ENCODE data around the gene S1PR2. TPM values are rescaled to one million over a fixed set of nuclear protein-coding genes. Genes with fewer than 3 reads are reported as not detected.

Gene S1PR2
- total RNA-seq, 2 experiments from 2014 or later = 14.6 to 17.2 TPM

DNA sequence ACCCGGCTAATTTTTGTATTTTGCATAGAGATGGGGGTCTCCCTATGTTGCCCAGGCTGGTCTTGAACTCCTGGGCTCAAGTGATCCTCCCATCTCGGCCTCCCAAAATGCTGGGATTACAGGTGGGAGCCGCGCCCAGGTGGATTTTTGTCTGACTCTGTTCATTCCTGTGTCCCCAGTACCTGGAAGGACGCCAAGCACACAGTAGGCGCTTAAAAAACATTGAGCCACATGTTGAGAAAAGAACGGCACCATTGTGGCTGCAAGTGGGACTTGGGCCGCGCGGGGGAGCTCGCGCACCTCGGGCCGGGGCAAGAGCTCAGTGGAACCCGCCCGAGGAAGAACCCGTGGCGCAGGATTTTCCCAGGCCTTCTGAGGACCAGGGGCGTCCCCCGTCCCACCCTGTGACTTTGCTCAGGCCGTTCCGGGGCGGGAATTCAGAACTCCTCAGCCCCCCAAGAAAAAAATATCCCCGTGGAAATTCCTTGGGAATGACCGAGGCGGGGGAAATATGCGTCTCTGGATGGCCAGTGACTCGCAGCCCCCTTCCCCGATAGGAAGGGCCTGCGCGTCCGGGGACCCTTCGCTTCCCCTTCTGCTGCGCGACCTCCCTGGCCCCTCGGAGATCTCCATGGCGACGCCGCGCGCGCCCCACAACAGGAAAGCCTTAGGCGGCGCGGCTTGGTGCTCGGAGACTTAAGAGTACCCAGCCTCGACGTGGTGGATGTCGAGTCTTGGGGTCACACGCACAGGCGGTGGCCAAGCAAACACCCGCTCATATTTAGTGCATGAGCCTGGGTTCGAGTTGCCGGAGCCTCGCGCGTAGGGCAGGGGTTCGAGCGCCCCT is 38.4 kb upstream of the S1PR2 start:
- Mint-ChIP-seq H3K27me3 (no peaks in the 10 kb centered on the region), H3K27ac (peak overlapping the region; percentile 80), H3K9me3 (no peaks in the 10 kb centered on the region), H3K4me1 (ENCODE audit: low read depth) (peaks cover 38% of the 10 kb centered on the region), H3K4me3 (peak overlapping the region; percentile 86), H3K36me3 (ENCODE audit: low read depth) (peaks cover 4% of the 10 kb centered on the region)
- intact Hi-C loops (cut with DNase I, micrococcal nuclease) = loop anchor here (1.0 to 5.0 kb wide), 6 partner anchors 17 to 337 kb away; partner anchors contain the start of genes FDX2 (in 1 of the 2), ICAM4 (in 1 of the 2) and RAVER1 (in 1 of the 2)
- peaks cover 36% of the 10 kb centered on the region for H3K4me1 ChIP-seq (ENCODE audit: insufficient read depth, low read length)
- peak overlapping the region; percentile 80 for H3K4me3 ChIP-seq (ENCODE audit: low read length)
- no peaks in the 10 kb centered on the region for H3K9me3 ChIP-seq (ENCODE audit: control insufficient read depth in 1 of 2, insufficient read depth in 1 of 2, low read length in 2 of 2)
- POLR2A ChIA-PET = interaction anchor here (0.9 to 4.0 kb wide), 15 partner anchors 17 to 173 kb away, joined by 3 to 69 read pairs (median 4); partner anchors contain the start of genes ICAM4, ICAM5, MRPL4 and PPAN
- CTCF ChIA-PET = interaction anchor here (0.5 to 6.4 kb wide), 27 partner anchors 9 to 411 kb away, joined by 3 to 102 read pairs (median 4); partner anchors contain the start of genes ICAM5, MRPL4, RAVER1 and TYK2
- peak; percentile 69 for ATAC-seq (ENCODE audit: poor library complexity)
- no peaks in the 10 kb centered on the region for H3K27me3 ChIP-seq (ENCODE audit: control insufficient read depth in 1 of 2, insufficient read depth in 2 of 2, low read length in 2 of 2)
- peak; percentile 94 for TF ChIP-seq CTCF (IDR thresholded peaks at IDR 0.05)
- H3K27ac ChIP-seq (ENCODE audit: low read depth in 1 of 2, low read length in 2 of 2) = peak overlapping the region; percentile 77 to 95
- no peaks in the 10 kb centered on the region for H3K36me3 ChIP-seq (ENCODE audit: insufficient read depth, low read length)
- DNase-seq = peak; percentile 72 to 93 (median 86)

DNA sequence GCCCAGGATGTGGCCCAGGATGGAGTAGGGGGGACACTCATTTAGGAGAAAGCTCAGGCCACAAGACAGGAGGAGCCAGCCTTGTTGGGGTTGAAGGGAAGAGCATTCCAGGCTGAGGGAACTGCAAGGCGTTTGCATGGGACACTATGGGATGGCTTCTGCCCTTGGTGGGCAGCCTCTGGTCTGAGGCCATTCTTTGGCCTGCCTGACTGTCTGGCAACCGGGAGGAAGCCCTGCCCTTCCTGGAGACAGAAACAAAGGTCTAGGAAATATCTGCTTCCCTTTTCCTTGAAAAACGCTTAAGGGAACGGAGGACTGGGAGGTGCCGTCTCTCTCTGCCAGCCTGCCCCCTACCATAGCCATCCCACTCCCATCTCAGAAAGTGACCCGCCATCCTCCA is 36.9 kb upstream of the S1PR2 start:
- H3K9me3 Mint-ChIP-seq = no peaks in the 10 kb centered on the region
- H3K27ac Mint-ChIP-seq = no peak overlapping the region
- H3K4me1 ChIP-seq (ENCODE audit: insufficient read depth, low read length) = peaks cover 36% of the 10 kb centered on the region
- no peak overlapping the region for H3K4me3 ChIP-seq (ENCODE audit: low read length)
- H3K4me3 Mint-ChIP-seq = no peak overlapping the region
- CTCF ChIA-PET = interaction anchor here (2.6 to 6.4 kb wide), 3 partner anchors 120 to 124 kb away, joined by 11 to 102 read pairs (median 60); no protein-coding TSS in a partner anchor
- intact Hi-C loops (cut with DNase I, micrococcal nuclease) = loop anchor here in 1 of 2 experiments (5.0 kb wide), 1 partner anchor 336 kb away; no protein-coding TSS in a partner anchor
- no peak for DNase-seq
- no peaks in the 10 kb centered on the region for H3K27me3 Mint-ChIP-seq
- H3K4me1 Mint-ChIP-seq (ENCODE audit: low read depth) = peaks cover 33% of the 10 kb centered on the region
- no peak for TF ChIP-seq CTCF (IDR thresholded peaks at IDR 0.05)
- ATAC-seq (ENCODE audit: poor library complexity) = no peak
- no peak overlapping the region for H3K27ac ChIP-seq (ENCODE audit: low read depth in 1 of 2, low read length in 2 of 2)
- H3K36me3 ChIP-seq (ENCODE audit: insufficient read depth, low read length) = no peaks in the 10 kb centered on the region
- H3K27me3 ChIP-seq (ENCODE audit: control insufficient read depth in 1 of 2, insufficient read depth in 2 of 2, low read length in 2 of 2) = no peaks in the 10 kb centered on the region
- H3K9me3 ChIP-seq (ENCODE audit: control insufficient read depth in 1 of 2, insufficient read depth in 1 of 2, low read length in 2 of 2) = no peaks in the 10 kb centered on the region
- POLR2A ChIA-PET = interaction anchor here (4.0 kb wide), 1 partner anchor 120 kb away, joined by 69 read pairs; no protein-coding TSS in a partner anchor
- no peaks in the 10 kb centered on the region for H3K36me3 Mint-ChIP-seq (ENCODE audit: low read depth)

DNA sequence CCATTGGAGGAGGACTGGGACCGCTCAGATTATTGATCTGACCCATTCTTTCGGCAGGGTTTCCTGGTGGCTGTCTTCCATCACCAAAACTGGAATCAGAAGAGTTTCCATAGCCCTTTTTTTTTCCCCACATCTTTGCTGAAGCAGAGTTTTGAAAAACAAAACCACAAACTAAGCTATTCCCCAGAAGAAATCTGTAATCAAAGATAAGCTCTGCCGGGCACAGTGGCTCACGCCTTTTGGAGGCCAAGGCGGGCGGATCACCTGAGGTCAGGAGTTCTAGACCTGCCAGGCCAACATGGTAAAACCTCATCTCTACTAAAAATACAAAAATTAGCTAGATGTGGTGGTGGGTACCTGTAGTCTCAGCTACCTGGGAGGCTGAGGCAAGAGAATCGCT is 35.6 kb upstream of the S1PR2 start:
- ATAC-seq (ENCODE audit: poor library complexity) (no peak), DNase-seq (no peak)
- ChIA-PET CTCF (interaction anchor here (2.6 to 6.4 kb wide), 2 partner anchors 121 to 124 kb away, joined by 11 to 102 read pairs; no protein-coding TSS in a partner anchor), POLR2A (no interaction called here)
- Histone ChIP-seq H3K4me3 (ENCODE audit: low read length) (no peak overlapping the region), H3K4me1 (ENCODE audit: insufficient read depth, low read length) (peaks cover 26% of the 10 kb centered on the region), H3K27me3 (ENCODE audit: control insufficient read depth in 1 of 2, insufficient read depth in 2 of 2, low read length in 2 of 2) (no peaks in the 10 kb centered on the region), H3K27ac (ENCODE audit: low read depth in 1 of 2, low read length in 2 of 2) (no peak overlapping the region), H3K9me3 (ENCODE audit: control insufficient read depth in 1 of 2, insufficient read depth in 1 of 2, low read length in 2 of 2) (no peaks in the 10 kb centered on the region), H3K36me3 (ENCODE audit: insufficient read depth, low read length) (no peaks in the 10 kb centered on the region)
- Mint-ChIP-seq H3K4me1 (ENCODE audit: low read depth) (peaks cover 23% of the 10 kb centered on the region), H3K36me3 (ENCODE audit: low read depth) (no peaks in the 10 kb centered on the region), H3K27ac (no peak overlapping the region), H3K27me3 (no peaks in the 10 kb centered on the region), H3K4me3 (no peak overlapping the region), H3K9me3 (no peaks in the 10 kb centered on the region)
- intact Hi-C loops (cut with DNase I, micrococcal nuclease) = loop anchor here in 1 of 2 experiments (5.0 kb wide), 1 partner anchor 334 kb away; no protein-coding TSS in a partner anchor
- TF ChIP-seq CTCF (IDR thresholded peaks at IDR 0.05) = no peak

All from CD4-positive, alpha-beta T cell (primary cell).